MM.1S (cell line): ENCODE results near the gene COG5.

ENCODE experiments used
- DNase-seq: peaks from one replicate; pipeline ENCODE4 v3.0.0-alpha.2; 2015
- H2AFZ ChIP-seq: fragments of 300-600 bp; sonication (generic); 2 replicates; pipeline ENCODE4 v1.6.0; 2016; ENCODE audit warnings: antibody characterized with exemption, low read length
- H3F3A ChIP-seq: fragments of 300-600 bp; sonication (generic); 2 replicates; pipeline ENCODE4 v1.6.1; 2016; ENCODE audit warnings: mild to moderate bottlenecking, antibody characterized with exemption, low read length, moderate library complexity, mixed read lengths; ENCODE audit not compliant: insufficient read depth
- H3K27ac ChIP-seq: fragments of 300-600 bp; sonication (generic); 2 replicates; pipeline ENCODE4 v1.5.1; 2016; ENCODE audit warnings: mild to moderate bottlenecking, low read length
- H3K27me3 ChIP-seq: fragments of 300-600 bp; sonication (generic); replicated peaks from 2 replicates; pipeline ENCODE4 v1.6.0; 2016; ENCODE audit warnings: low read length; ENCODE audit not compliant: insufficient read depth
- H3K36me3 ChIP-seq: fragments of 300-600 bp; sonication (generic); replicated peaks from 2 replicates; pipeline ENCODE4 v1.6.1; 2016; ENCODE audit warnings: mild to moderate bottlenecking, low read length, mixed read lengths; ENCODE audit not compliant: insufficient read depth
- H3K4me1 ChIP-seq: fragments of 300-600 bp; sonication (generic); 2 replicates; pipeline ENCODE4 v1.6.1; 2016; ENCODE audit warnings: low read length, mixed read lengths
- H3K4me2 ChIP-seq: fragments of 300-600 bp; sonication (generic); 2 replicates; pipeline ENCODE4 v1.6.0; 2016; ENCODE audit warnings: low read depth, low read length
- H3K4me3 ChIP-seq: fragments of 300-600 bp; sonication (generic); 2 replicates; pipeline ENCODE4 v1.5.1; 2016; ENCODE audit warnings: low read length, mixed read lengths
- H3K79me2 ChIP-seq: fragments of 300-600 bp; sonication (generic); 2 replicates; pipeline ENCODE4 v1.6.1; 2016; ENCODE audit warnings: mixed run types, low read length, mixed read lengths
- H3K9ac ChIP-seq: fragments of 300-600 bp; sonication (generic); 2 replicates; pipeline ENCODE4 v1.6.1; 2016; ENCODE audit warnings: low read length, mixed read lengths
- H3K9me2 ChIP-seq: fragments of 300-600 bp; sonication (generic); replicated peaks from 2 replicates; pipeline ENCODE4 v1.6.1; 2016; ENCODE audit warnings: mild to moderate bottlenecking, low read length, mixed read lengths; ENCODE audit not compliant: insufficient read depth
- H3K9me3 ChIP-seq: fragments of 300-600 bp; sonication (generic); replicated peaks from 2 replicates; pipeline ENCODE4 v1.6.1; 2016; ENCODE audit warnings: mild to moderate bottlenecking, low read length, mixed read lengths; ENCODE audit not compliant: insufficient read depth
- H4K20me1 ChIP-seq: fragments of 300-600 bp; sonication (generic); 2 replicates; pipeline ENCODE4 v1.6.1; 2016; ENCODE audit warnings: mild to moderate bottlenecking, low read length, moderate library complexity, mixed read lengths; ENCODE audit not compliant: insufficient read depth
- CTCF ChIP-seq: fragments of 300-600 bp; sonication (generic); IDR thresholded peaks from 2 replicates; pipeline ENCODE4 v1.5.1; 2016; ENCODE audit warnings: antibody characterized with exemption, low read length, mixed read lengths
- EZH2 ChIP-seq: fragments of 300-600 bp; sonication (generic); optimal IDR thresholded peaks from 2 replicates; pipeline ENCODE3; 2017; ENCODE audit warnings: low read depth, mild to moderate bottlenecking, antibody characterized with exemption, low read length, mixed read lengths
- EZH2phosphoT487 ChIP-seq: fragments of 300-600 bp; sonication (generic); IDR thresholded peaks from 2 replicates; pipeline ENCODE4 v1.6.1; 2018; ENCODE audit warnings: antibody characterized with exemption, low read length

COG5 gene

GRCh38 chr7:107390916-107391315 is 172.8 kb downstream of the COG5 start:
- H3K79me2 ChIP-seq: no peaks in the 10 kb centered on the region
- H3K4me1 ChIP-seq: no peaks in the 10 kb centered on the region
- H3K9me3 ChIP-seq: no peaks in the 10 kb centered on the region
- H3K9me2 ChIP-seq: no peaks in the 10 kb centered on the region
- no peak overlapping the region for H3K4me3 ChIP-seq
- no peaks in the 10 kb centered on the region for H3K36me3 ChIP-seq
- no peak for DNase-seq
- H3F3A ChIP-seq: no peaks in the 10 kb centered on the region
- no peak overlapping the region for H3K27ac ChIP-seq
- no peak overlapping the region for H3K9ac ChIP-seq
- no peak overlapping the region for H3K4me2 ChIP-seq
- TF ChIP-seq EZH2: no peak
- TF ChIP-seq EZH2phosphoT487: no peak
- no peak for TF ChIP-seq CTCF
- H4K20me1 ChIP-seq: no peaks in the 10 kb centered on the region
- no peaks in the 10 kb centered on the region for H3K27me3 ChIP-seq
- no peak overlapping the region for H2AFZ ChIP-seq

DNA sequence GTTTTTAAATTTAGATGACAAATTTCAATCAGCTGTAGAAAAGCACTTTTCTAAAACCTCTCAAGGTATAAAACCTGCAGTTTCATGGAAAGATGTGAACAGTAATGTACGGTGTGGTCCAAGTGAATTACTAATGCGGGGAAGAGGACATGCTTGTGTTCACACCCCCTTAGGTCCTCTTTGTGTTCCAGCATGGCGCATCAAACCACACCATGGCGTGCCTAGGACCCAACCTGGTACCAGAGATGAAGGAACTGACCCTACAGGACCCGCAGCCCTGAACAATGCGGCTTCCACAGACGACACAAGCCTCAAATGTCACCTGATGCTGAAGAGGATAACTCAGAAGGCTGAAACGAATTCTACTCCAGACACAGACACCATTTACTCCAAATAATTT is 175.1 kb downstream of the COG5 start:
- Histone ChIP-seq H2AFZ (no peak overlapping the region), H3K36me3 (no peaks in the 10 kb centered on the region), H3K9me3 (no peaks in the 10 kb centered on the region), H3K79me2 (no peaks in the 10 kb centered on the region), H4K20me1 (no peaks in the 10 kb centered on the region), H3F3A (no peaks in the 10 kb centered on the region), H3K4me1 (no peaks in the 10 kb centered on the region), H3K4me2 (no peak overlapping the region), H3K4me3 (no peak overlapping the region), H3K9me2 (no peaks in the 10 kb centered on the region), H3K27ac (no peak overlapping the region), H3K9ac (no peak overlapping the region), H3K27me3 (no peaks in the 10 kb centered on the region)
- TF ChIP-seq CTCF: no peak
- no peak for TF ChIP-seq EZH2phosphoT487
- no peak for TF ChIP-seq EZH2
- DNase-seq: no peak

GRCh38 chr7:107387573-107388219 is 176.0 kb downstream of the COG5 start:
- Histone ChIP-seq H3F3A (no peaks in the 10 kb centered on the region), H3K36me3 (no peaks in the 10 kb centered on the region), H3K9me2 (no peaks in the 10 kb centered on the region), H3K27me3 (no peaks in the 10 kb centered on the region), H3K4me2 (no peak overlapping the region), H3K9ac (no peak overlapping the region), H3K27ac (no peak overlapping the region), H3K79me2 (no peaks in the 10 kb centered on the region), H3K4me3 (no peak overlapping the region), H3K9me3 (no peaks in the 10 kb centered on the region), H3K4me1 (no peaks in the 10 kb centered on the region), H2AFZ (no peak overlapping the region), H4K20me1 (no peaks in the 10 kb centered on the region)
- DNase-seq: no peak
- no peak for TF ChIP-seq CTCF
- TF ChIP-seq EZH2phosphoT487: no peak
- TF ChIP-seq EZH2: no peak
